Measurements from ENCODE around the gene PSAPL1. TPM values are rescaled to one million over a fixed set of nuclear protein-coding genes. Genes with fewer than 3 reads are reported as not detected.

PSAPL1 gene
- polyA plus RNA-seq, 1 of the 3 experiments (the other 2 are of a cell fraction): 0.03 TPM

- Histone ChIP-seq H3K9me3 (no peaks in the 10 kb centered on the region), H3F3A (replicated peaks; ENCODE audit: insufficient read depth) (no peaks in the 10 kb centered on the region), H3K4me2 (no peak overlapping the region), H3K9me2 (no peaks in the 10 kb centered on the region), H3K27ac (ENCODE audit: low read depth in 2 of 2, low read length in 1 of 2) (no peak overlapping the region), H3K36me3 (replicated peaks in 1 of 2; ENCODE audit: control insufficient read depth in 1 of 2, insufficient read depth in 2 of 2, low read length in 1 of 2) (no peaks in the 10 kb centered on the region), H3K27me3 (ENCODE audit: insufficient read depth) (peaks cover 5% of the 10 kb centered on the region; the same call in 1 of the 2 replicates), H2AFZ (ENCODE audit: low read depth) (no peak overlapping the region), H3K4me1 (ENCODE audit: control insufficient read depth in 1 of 2, insufficient read depth in 2 of 2, low read depth in 1 of 2, low read length in 1 of 2) (no peaks in the 10 kb centered on the region), H3K4me3 (ENCODE audit: low read depth in 2 of 2, low read length in 1 of 2) (no peak overlapping the region), H3K9ac (no peak overlapping the region), H4K20me1 (ENCODE audit: insufficient read depth) (no peaks in the 10 kb centered on the region), H3K79me2 (ENCODE audit: insufficient read depth) (no peaks in the 10 kb centered on the region)
- TF ChIP-seq NFIC (IDR thresholded peaks at IDR 0.05; ENCODE audit: borderline replicate concordance): no peak
- TF ChIP-seq RCOR1 (IDR thresholded peaks at IDR 0.05; ENCODE audit: low read length): no peak
- no peak for TF ChIP-seq USF1 (IDR thresholded peaks at IDR 0.05; ENCODE audit: borderline replicate concordance, low read depth)
- TF ChIP-seq ELF1 (IDR thresholded peaks at IDR 0.05): no peak
- TF ChIP-seq USF2 (IDR thresholded peaks at IDR 0.05; ENCODE audit: borderline replicate concordance, low read depth, low read length): no peak
- TF ChIP-seq FOXJ3 (CRISPR knock-in tag; IDR thresholded peaks at IDR 0.05): no peak
- no peak for TF ChIP-seq MXI1 (IDR thresholded peaks at IDR 0.05; ENCODE audit: low read depth, low read length)
- TF ChIP-seq SIN3A (IDR thresholded peaks at IDR 0.05; ENCODE audit: borderline replicate concordance, low read depth, low read length): no peak
- no peak for TF ChIP-seq YY1 (IDR thresholded peaks at IDR 0.05; ENCODE audit: low read depth)
- TF ChIP-seq RXRA (IDR thresholded peaks at IDR 0.05; ENCODE audit: borderline replicate concordance, low read depth): no peak
- no peak for TF ChIP-seq TEAD4 (IDR thresholded peaks at IDR 0.05; ENCODE audit: borderline replicate concordance, insufficient read depth)
- TF ChIP-seq POLR2AphosphoS5 (IDR thresholded peaks at IDR 0.05; ENCODE audit: low read depth, low read length): no peak
- no peak for TF ChIP-seq JUND (IDR thresholded peaks at IDR 0.05)
- TF ChIP-seq MAX (IDR thresholded peaks at IDR 0.05; ENCODE audit: low read depth): no peak
- TF ChIP-seq IRF3 (IDR thresholded peaks at IDR 0.05; ENCODE audit: low read depth, low read length): no peak
- no peak for TF ChIP-seq EZH2phosphoT487 (IDR thresholded peaks at IDR 0.05; ENCODE audit: borderline replicate concordance, low read depth)
- TF ChIP-seq PBX3 (IDR thresholded peaks at IDR 0.05): no peak
- TF ChIP-seq TAF1 (IDR thresholded peaks at IDR 0.05; ENCODE audit: borderline replicate concordance, low read depth, low read length): no peak
- no peak for TF ChIP-seq RFX5 (IDR thresholded peaks at IDR 0.05; ENCODE audit: low read length)
- 61% methylated on average over 4 of the region's 7 CpGs for WGBS (ENCODE audit: low lambda C conversion rate)
- POLR2A ChIA-PET: no interaction called here
- CTCF ChIA-PET: no interaction called here
- DNase-seq: no peak
Observed at GRCh38 chr4:7441201-7441600, 6.5 kb upstream of the PSAPL1 start.
